ENCODE results near the gene ZNF524. TPM values are rescaled to one million over a fixed set of nuclear protein-coding genes. Genes with fewer than 3 reads are reported as not detected.

ZNF524 gene
- total RNA-seq, 2 donors from 2014 or later: 29.7 to 45.4 TPM

- H3K9me3 ChIP-seq: no peaks in the 10 kb centered on the region
- peak; percentile 53 to 69 (median 64) for DNase-seq
- ATAC-seq: peak; percentile 67
- H3K27ac ChIP-seq: peak within 1 kb of the TSS; percentile 79 to 94 (median 92)
- WGBS, 2 donors: 0% methylated on average over 14 to 82 of the region's 89 CpGs
- intact Hi-C loops (cut with DNase I): no loop called here
- peak within 1 kb of the TSS; percentile 82 to 92 for H3K4me3 ChIP-seq
- H3K36me3 ChIP-seq (replicated peaks in 1 of 2; ENCODE audit: insufficient read depth in 1 of 2, low read depth in 2 of 2): no peaks in the 10 kb centered on the region
- H3K4me1 ChIP-seq: peaks cover 79% of the 10 kb centered on the region
- TF ChIP-seq POLR2A (IDR thresholded peaks at IDR 0.05) (peak; percentile 10 to 41 (median 34)), CTCF (IDR thresholded peaks at IDR 0.05) (no peak)
- no peaks in the 10 kb centered on the region for H3K27me3 ChIP-seq
Observed at GRCh38 chr19:55640577-55641425, 40.7 kb downstream of the ZNF524 start, which contains the start of gene ZNF580. Gene ZNF580 (plus strand): TSS chr19:55641002. CDS start chr19:55642509, 1,507 bp downstream.

- 0 to 1% methylated on average over 25 of the region's 25 CpGs for whole genome bisulfite sequencing, 2 donors
- intact Hi-C loops (cut with DNase I): no loop called here
- TF ChIP-seq POLR2A (IDR thresholded peaks at IDR 0.05): peak in 1 of 3 donors; percentile 2
- TF ChIP-seq CTCF (IDR thresholded peaks at IDR 0.05): no peak
- H3K9me3 ChIP-seq: no peaks in the 10 kb centered on the region
- peak overlapping the region; percentile 79 to 94 (median 92) for H3K27ac ChIP-seq
- DNase-seq (no peak), ATAC-seq (no peak)
- peaks cover 71% of the 10 kb centered on the region for H3K4me1 ChIP-seq
- H3K36me3 ChIP-seq (replicated peaks in 1 of 2; ENCODE audit: insufficient read depth in 1 of 2, low read depth in 2 of 2): no peaks in the 10 kb centered on the region
- H3K27me3 ChIP-seq: no peaks in the 10 kb centered on the region
- H3K4me3 ChIP-seq: peak overlapping the region; percentile 82 to 92
Observed at GRCh38 chr19:55641426-55642152, 41.5 kb downstream of the ZNF524 start.

- DNase-seq (peak in 1 of 4 donors; percentile 34), ATAC-seq (no peak)
- WGBS, 2 donors: 0 to 1% methylated on average over 22 to 55 of the region's 65 CpGs
- Histone ChIP-seq H3K4me1 (peaks cover 70% of the 10 kb centered on the region), H3K9me3 (no peaks in the 10 kb centered on the region), H3K4me3 (peak overlapping the region; percentile 11 to 82), H3K27ac (peak overlapping the region; percentile 58 to 94 (median 92)), H3K27me3 (no peaks in the 10 kb centered on the region), H3K36me3 (replicated peaks in 1 of 2; ENCODE audit: insufficient read depth in 1 of 2, low read depth in 2 of 2) (no peaks in the 10 kb centered on the region)
- TF ChIP-seq CTCF (IDR thresholded peaks at IDR 0.05): no peak
- peak in 2 of 3 donors; percentile 10 to 19 for TF ChIP-seq POLR2A (IDR thresholded peaks at IDR 0.05)
- intact Hi-C loops (cut with DNase I): no loop called here
Observed at GRCh38 chr19:55642153-55643002, 42.3 kb downstream of the ZNF524 start.

- H3K27me3 ChIP-seq: no peaks in the 10 kb centered on the region
- peak in 2 of 3 donors; percentile 50 to 55 for TF ChIP-seq POLR2A (IDR thresholded peaks at IDR 0.05)
- no peak for TF ChIP-seq CTCF (IDR thresholded peaks at IDR 0.05)
- WGBS, 2 donors: 1 to 2% methylated on average over 35 to 51 of the region's 56 CpGs
- peak within 1 kb of the TSS; percentile 58 to 94 (median 92) for H3K27ac ChIP-seq
- intact Hi-C loops (cut with DNase I): no loop called here
- no peaks in the 10 kb centered on the region for H3K9me3 ChIP-seq
- DNase-seq (peak; percentile 74 to 84 (median 76)), ATAC-seq (peak; percentile 62)
- peaks cover 67% of the 10 kb centered on the region for H3K4me1 ChIP-seq
- peak within 1 kb of the TSS; percentile 90 to 96 for H3K4me3 ChIP-seq
- H3K36me3 ChIP-seq (replicated peaks in 1 of 2; ENCODE audit: insufficient read depth in 1 of 2, low read depth in 2 of 2): no peaks in the 10 kb centered on the region
Observed at GRCh38 chr19:55643003-55643886, 43.2 kb downstream of the ZNF524 start, which contains the start of gene ZNF581. Gene ZNF581 (plus strand): TSS chr19:55643649. CDS start chr19:55644572, 923 bp downstream.

Data from body of pancreas (tissue), 4 donors.